Osteoblast (primary cell): ENCODE measurements around the gene ARFGAP1. TPM values are rescaled to one million over a fixed set of nuclear protein-coding genes. Genes with fewer than 3 reads are reported as not detected.

Experiments used
- DNase-seq: peaks from one replicate; pipeline ENCODE4 v3.0.0; 2011; ENCODE audit warnings: low spot score, mixed read lengths; ENCODE audit not compliant: insufficient read length; ENCODE audit errors: missing footprints
- H2AFZ ChIP-seq: 2 replicates; pipeline ENCODE4 v1.6.0; 2011; ENCODE audit warnings: mild to moderate bottlenecking, low read length
- H3K27ac ChIP-seq: 2 replicates; pipeline ENCODE4 v1.5.1; 2011; ENCODE audit warnings: mild to moderate bottlenecking, low read depth, low read length, moderate library complexity
- H3K27me3 ChIP-seq: 2 replicates; pipeline ENCODE4 v1.6.0; 2012; ENCODE audit warnings: mild to moderate bottlenecking, control low read depth, inconsistent platforms, low read length, moderate library complexity; ENCODE audit not compliant: insufficient read depth
- H3K36me3 ChIP-seq: 2 replicates; pipeline ENCODE4 v1.5.1; 2011; ENCODE audit warnings: mild to moderate bottlenecking, low read length, control low read depth, moderate library complexity; ENCODE audit not compliant: insufficient read depth
- H3K4me1 ChIP-seq: 2 replicates; pipeline ENCODE4 v1.5.1; 2011; ENCODE audit warnings: mild to moderate bottlenecking, low read length, control low read depth, moderate library complexity; ENCODE audit not compliant: insufficient read depth
- H3K4me2 ChIP-seq: 2 replicates; pipeline ENCODE4 v1.6.0; 2011; ENCODE audit warnings: mild to moderate bottlenecking, low read length; ENCODE audit not compliant: insufficient read depth
- H3K4me3 ChIP-seq: fragments of 200-600 bp; sonication (generic); 3 replicates; pipeline ENCODE4 v1.5.1; 2012; ENCODE audit warnings: mild to moderate bottlenecking, low read length, inconsistent platforms; ENCODE audit not compliant: insufficient read depth
- H3K79me2 ChIP-seq: 2 replicates; pipeline ENCODE4 v1.6.0; 2012; ENCODE audit warnings: mild to moderate bottlenecking, low read length, control low read depth, inconsistent platforms; ENCODE audit not compliant: insufficient read depth
- H3K9me3 ChIP-seq: 2 replicates; pipeline ENCODE4 v1.5.1; 2011; ENCODE audit warnings: low read depth, low read length, control low read depth
- H4K20me1 ChIP-seq: 2 replicates; pipeline ENCODE4 v1.6.0; 2012; ENCODE audit warnings: mild to moderate bottlenecking, low read length, control low read depth; ENCODE audit not compliant: insufficient read depth
- CTCF ChIP-seq: IDR thresholded peaks from 2 replicates; pipeline ENCODE4 v1.5.1; 2011; ENCODE audit warnings: mild to moderate bottlenecking, low read depth, low read length, moderate library complexity; ENCODE audit errors: extremely low read depth
- total RNA-seq: library from RNA; depleted of rRNA; stranded (reverse); fragments of >200 nt; gene quantifications from 2 replicates; pipeline ENCODE4 v1.2.3, GENCODE V29; 2012

The ARFGAP1 gene
- total RNA-seq, 1 donor = 68.4 TPM

GRCh38 chr20:63317061-63317460 lies 44.4 kb downstream of the ARFGAP1 start:
- Histone ChIP-seq H2AFZ (no peak overlapping the region), H4K20me1 (no peaks in the 10 kb centered on the region), H3K27me3 (no peaks in the 10 kb centered on the region), H3K36me3 (no peaks in the 10 kb centered on the region), H3K79me2 (no peaks in the 10 kb centered on the region), H3K4me1 (no peaks in the 10 kb centered on the region), H3K9me3 (no peaks in the 10 kb centered on the region), H3K4me3 (no peak overlapping the region), H3K27ac (no peak overlapping the region), H3K4me2 (no peak overlapping the region)
- no peak for DNase-seq
- TF ChIP-seq CTCF = no peak

- TF ChIP-seq CTCF = no peak
Measured at GRCh38 chr20:63317601-63318291, 45.1 kb downstream of the ARFGAP1 start.

GRCh38 chr20:63318391-63319163 lies 46.0 kb downstream of the ARFGAP1 start:
- DNase-seq = no peak
- Histone ChIP-seq H3K79me2 (no peaks in the 10 kb centered on the region), H3K36me3 (no peaks in the 10 kb centered on the region), H4K20me1 (no peaks in the 10 kb centered on the region), H3K9me3 (no peaks in the 10 kb centered on the region), H3K4me1 (no peaks in the 10 kb centered on the region), H3K27me3 (peaks cover under 1% of the 10 kb centered on the region), H3K27ac (no peak overlapping the region), H2AFZ (no peak overlapping the region), H3K4me2 (no peak overlapping the region), H3K4me3 (no peak overlapping the region)
- no peak for TF ChIP-seq CTCF

More at GRCh38 chr20:63317601-63318291, 45.1 kb downstream of the ARFGAP1 start:
- DNase-seq = no peak
- Histone ChIP-seq H2AFZ (no peak overlapping the region), H3K27ac (no peak overlapping the region), H3K4me1 (no peaks in the 10 kb centered on the region), H3K36me3 (no peaks in the 10 kb centered on the region), H3K79me2 (no peaks in the 10 kb centered on the region), H3K9me3 (no peaks in the 10 kb centered on the region), H3K27me3 (no peaks in the 10 kb centered on the region), H3K4me2 (no peak overlapping the region), H4K20me1 (no peaks in the 10 kb centered on the region), H3K4me3 (no peak overlapping the region)
